ENCODE results near the gene IFT122. TPM values are rescaled to one million over a fixed set of nuclear protein-coding genes. Genes with fewer than 3 reads are reported as not detected.
"Not testable (repeated sequence)": the region's sequence is repeated elsewhere in the genome, so short reads cannot be mapped to it uniquely, and the experiment has no call there.

Gene IFT122
- total RNA-seq, 1 experiment from 2014 or later: 30.0 TPM

- Mint-ChIP-seq H3K4me1 (ENCODE audit: low read depth, unreplicated experiment) (peaks cover 18% of the 10 kb centered on the region), H3K27ac (ENCODE audit: unreplicated experiment) (no peak overlapping the region), H3K9me3 (ENCODE audit: unreplicated experiment) (no peaks in the 10 kb centered on the region), H3K36me3 (ENCODE audit: insufficient read depth, unreplicated experiment) (peaks cover 75% of the 10 kb centered on the region), H3K27me3 (ENCODE audit: insufficient read depth, unreplicated experiment) (no peaks in the 10 kb centered on the region), H3K4me3 (ENCODE audit: unreplicated experiment) (no peak overlapping the region)
- no peak for DNase-seq
- no peak for TF ChIP-seq CTCF (IDR thresholded peaks at IDR 0.05; ENCODE audit: insufficient read depth in 1 of 2, low read depth in 1 of 2, low read length in 1 of 2, severe bottlenecking in 1 of 2, unreplicated experiment in 1 of 2)
- no peaks in the 10 kb centered on the region for H3K9me3 ChIP-seq
- peaks cover 13% of the 10 kb centered on the region for H3K4me1 ChIP-seq
- no TSS peak for BruUV-seq (replicated peaks)
- ChIA-PET CTCF (no interaction called here), POLR2A (no interaction called here)
- intact Hi-C loops (cut with micrococcal nuclease; ENCODE audit: unreplicated experiment): no loop called here
- peaks cover 4% of the 10 kb centered on the region for H3K36me3 ChIP-seq (ENCODE audit: control insufficient read depth, insufficient read depth, low read length)
- no peak overlapping the region for H3K4me3 ChIP-seq (ENCODE audit: low read depth, low read length)
- H3K27me3 ChIP-seq (replicated peaks; ENCODE audit: control insufficient read depth, insufficient read depth, low read length): no peaks in the 10 kb centered on the region
Measured at GRCh38 chr3:129393271-129393670, 46.8 kb upstream of the IFT122 start.

- H3K9me3 ChIP-seq; H3K9me3 Mint-ChIP-seq (ENCODE audit: unreplicated experiment); H3K27me3 ChIP-seq (replicated peaks; ENCODE audit: control insufficient read depth, insufficient read depth, low read length); BruUV-seq (replicated peaks); POLR2A ChIA-PET; H3K4me3 Mint-ChIP-seq (ENCODE audit: unreplicated experiment); DNase-seq; H3K36me3 ChIP-seq (ENCODE audit: control insufficient read depth, insufficient read depth, low read length); H3K27ac Mint-ChIP-seq (ENCODE audit: unreplicated experiment); H3K27me3 Mint-ChIP-seq (ENCODE audit: insufficient read depth, unreplicated experiment); intact Hi-C loops (cut with micrococcal nuclease; ENCODE audit: unreplicated experiment); H3K4me3 ChIP-seq (ENCODE audit: low read depth, low read length): not testable (repeated sequence)
- peaks cover 74% of the 10 kb centered on the region for H3K36me3 Mint-ChIP-seq (ENCODE audit: insufficient read depth, unreplicated experiment)
- H3K4me1 ChIP-seq: peaks cover 13% of the 10 kb centered on the region
- CTCF ChIA-PET: interaction anchor here (0.7 kb wide), 1 partner anchor 268 kb away, joined by 4 read pairs; no protein-coding TSS in a partner anchor
- H3K4me1 Mint-ChIP-seq (ENCODE audit: low read depth, unreplicated experiment): peaks cover 13% of the 10 kb centered on the region
Measured at GRCh38 chr3:129393760-129394564, 46.1 kb upstream of the IFT122 start.

GRCh38 chr3:129398803-129399144, 41.2 kb upstream of the IFT122 start:
- peaks cover 2% of the 10 kb centered on the region; the same call in 1 of the 2 replicates for H3K36me3 ChIP-seq (ENCODE audit: control insufficient read depth, insufficient read depth, low read length)
- peaks cover 40% of the 10 kb centered on the region for H3K36me3 Mint-ChIP-seq (ENCODE audit: insufficient read depth, unreplicated experiment)
- no peaks in the 10 kb centered on the region for H3K9me3 Mint-ChIP-seq (ENCODE audit: unreplicated experiment)
- peaks cover 5% of the 10 kb centered on the region for H3K4me1 Mint-ChIP-seq (ENCODE audit: low read depth, unreplicated experiment)
- DNase-seq: peak in 1 of 2 experiments; percentile 29
- H3K27me3 ChIP-seq (replicated peaks; ENCODE audit: control insufficient read depth, insufficient read depth, low read length): no peaks in the 10 kb centered on the region
- H3K9me3 ChIP-seq: no peaks in the 10 kb centered on the region
- BruUV-seq (replicated peaks): no TSS peak
- peak overlapping the region; percentile 97 for H3K27ac Mint-ChIP-seq (ENCODE audit: unreplicated experiment)
- CTCF ChIA-PET: no interaction called here
- 0 out of 2 replicates have a peak, but pooled peaks cover 4% of the 10 kb centered on the region for H3K4me1 ChIP-seq
- POLR2A ChIA-PET: no interaction called here
- no peak for TF ChIP-seq CTCF (IDR thresholded peaks at IDR 0.05; ENCODE audit: insufficient read depth in 1 of 2, low read depth in 1 of 2, low read length in 1 of 2, severe bottlenecking in 1 of 2, unreplicated experiment in 1 of 2)
- H3K27me3 Mint-ChIP-seq (ENCODE audit: insufficient read depth, unreplicated experiment): no peaks in the 10 kb centered on the region
- H3K4me3 Mint-ChIP-seq (ENCODE audit: unreplicated experiment): peak overlapping the region; percentile 86
- peak overlapping the region; percentile 96 for H3K4me3 ChIP-seq (ENCODE audit: low read depth, low read length)
- intact Hi-C loops (cut with micrococcal nuclease; ENCODE audit: unreplicated experiment): loop anchor here (1.0 to 2.0 kb wide), 2 partner anchors 16 to 42 kb away; partner anchors contain the start of gene IFT122
